Measurements from ENCODE around the gene KRTAP10-2.
A peak's percentile ranks its signal among the peaks of the same experiment; 100 is the strongest.
"Not testable (repeated sequence)": the region's sequence is repeated elsewhere in the genome, so short reads cannot be mapped to it uniquely, and the experiment has no call there.

The KRTAP10-2 gene

GRCh38 chr21:44511938-44512275 lies 39.4 kb downstream of the KRTAP10-2 start:
- no peak for DNase-seq

GRCh38 chr21:44511219-44511937 lies 39.9 kb downstream of the KRTAP10-2 start:
- no peak for DNase-seq

- peak; percentile 67 for DNase-seq
Measured at GRCh38 chr21:44510508-44511218, 40.6 kb downstream of the KRTAP10-2 start.

- no peak for DNase-seq
Measured at GRCh38 chr21:44510109-44510507, 41.2 kb downstream of the KRTAP10-2 start.

GRCh38 chr21:44509539-44509938 lies 41.8 kb downstream of the KRTAP10-2 start:
- DNase-seq = peak; percentile 95

GRCh38 chr21:44508711-44509445 lies 42.4 kb downstream of the KRTAP10-2 start:
- DNase-seq = no peak

GRCh38 chr21:44508426-44508710 lies 42.9 kb downstream of the KRTAP10-2 start:
- no peak for DNase-seq

- DNase-seq = no peak
Measured at GRCh38 chr21:44507673-44508425, 43.5 kb downstream of the KRTAP10-2 start.

- no peak for DNase-seq
Measured at GRCh38 chr21:44506279-44507255, 44.7 kb downstream of the KRTAP10-2 start.

GRCh38 chr21:44505673-44506278 lies 45.5 kb downstream of the KRTAP10-2 start:
- no peak for DNase-seq

GRCh38 chr21:44503901-44504399 lies 47.4 kb downstream of the KRTAP10-2 start:
- no peak for DNase-seq

GRCh38 chr21:44503006-44503889 lies 48.1 kb downstream of the KRTAP10-2 start:
- not testable (repeated sequence) for DNase-seq

GRCh38 chr21:44502171-44502958 lies 48.9 kb downstream of the KRTAP10-2 start:
- DNase-seq = no peak
